ENCODE measurements around the gene SNX1.
A peak's percentile ranks its signal among the peaks of the same experiment; 100 is the strongest.

SNX1 gene

GRCh38 chr15:64066451-64066850 is 29.3 kb upstream of the SNX1 start (continued):
- TF ChIP-seq, protein P1, sequence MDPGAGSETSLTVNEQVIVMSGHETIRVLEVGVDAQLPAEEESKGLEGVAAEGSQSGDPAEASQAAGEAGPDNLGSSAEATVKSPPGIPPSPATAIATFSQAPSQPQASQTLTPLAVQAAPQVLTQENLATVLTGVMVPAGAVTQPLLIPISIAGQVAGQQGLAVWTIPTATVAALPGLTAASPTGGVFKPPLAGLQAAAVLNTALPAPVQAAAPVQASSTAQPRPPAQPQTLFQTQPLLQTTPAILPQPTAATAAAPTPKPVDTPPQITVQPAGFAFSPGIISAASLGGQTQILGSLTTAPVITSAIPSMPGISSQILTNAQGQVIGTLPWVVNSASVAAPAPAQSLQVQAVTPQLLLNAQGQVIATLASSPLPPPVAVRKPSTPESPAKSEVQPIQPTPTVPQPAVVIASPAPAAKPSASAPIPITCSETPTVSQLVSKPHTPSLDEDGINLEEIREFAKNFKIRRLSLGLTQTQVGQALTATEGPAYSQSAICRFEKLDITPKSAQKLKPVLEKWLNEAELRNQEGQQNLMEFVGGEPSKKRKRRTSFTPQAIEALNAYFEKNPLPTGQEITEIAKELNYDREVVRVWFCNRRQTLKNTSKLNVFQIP (CRISPR knock-in tag; IDR thresholded peaks at IDR 0.05; ENCODE audit: borderline replicate concordance, low read depth) = no peak
- TF ChIP-seq TCF4 (CRISPR knock-in tag; IDR thresholded peaks at IDR 0.05; ENCODE audit: borderline replicate concordance) (no peak), CSRNP3 (CRISPR knock-in tag; IDR thresholded peaks at IDR 0.05) (no peak), ZNF70 (CRISPR knock-in tag; IDR thresholded peaks at IDR 0.05) (no peak), GLIS3 (CRISPR knock-in tag; IDR thresholded peaks at IDR 0.05) (no peak), ZNF8 (CRISPR knock-in tag; IDR thresholded peaks at IDR 0.05) (no peak)

- TF ChIP-seq PPARA (CRISPR knock-in tag; IDR thresholded peaks at IDR 0.05; ENCODE audit: borderline replicate concordance) = no peak
- peak; percentile 83 for ATAC-seq
Measured at GRCh38 chr15:64067564-64068030, 28.2 kb upstream of the SNX1 start.

- no peak for TF ChIP-seq ISL1 (CRISPR knock-in tag; IDR thresholded peaks at IDR 0.05)
- TF ChIP-seq OSR1 (CRISPR knock-in tag; IDR thresholded peaks at IDR 0.05) = no peak
- TF ChIP-seq BACH2 (CRISPR knock-in tag; IDR thresholded peaks at IDR 0.05; ENCODE audit: borderline replicate concordance) = no peak
- TF ChIP-seq ESRRG (CRISPR knock-in tag; IDR thresholded peaks at IDR 0.05) = no peak
- no peak for TF ChIP-seq ZFP30 (CRISPR knock-in tag; IDR thresholded peaks at IDR 0.05)
- no peak for TF ChIP-seq CSRNP3 (CRISPR knock-in tag; IDR thresholded peaks at IDR 0.05)
- no peak for TF ChIP-seq SNAI2 (CRISPR knock-in tag; IDR thresholded peaks at IDR 0.05)
- no peak for TF ChIP-seq TOX (CRISPR knock-in tag; IDR thresholded peaks at IDR 0.05; ENCODE audit: borderline replicate concordance)
- TF ChIP-seq ZNF565 (CRISPR knock-in tag; conservative IDR thresholded peaks at IDR 0.05; ENCODE audit: low read depth) = no peak
- TF ChIP-seq ZC3H10 (CRISPR knock-in tag; IDR thresholded peaks at IDR 0.05) = no peak
- TF ChIP-seq CSDC2 (CRISPR knock-in tag; IDR thresholded peaks at IDR 0.05) = no peak
- TF ChIP-seq ZFP3 (CRISPR knock-in tag; IDR thresholded peaks at IDR 0.05) = no peak
- TF ChIP-seq, protein P1 (CRISPR knock-in tag; IDR thresholded peaks at IDR 0.05; ENCODE audit: borderline replicate concordance, low read depth) = no peak
- TF ChIP-seq, protein P2, sequence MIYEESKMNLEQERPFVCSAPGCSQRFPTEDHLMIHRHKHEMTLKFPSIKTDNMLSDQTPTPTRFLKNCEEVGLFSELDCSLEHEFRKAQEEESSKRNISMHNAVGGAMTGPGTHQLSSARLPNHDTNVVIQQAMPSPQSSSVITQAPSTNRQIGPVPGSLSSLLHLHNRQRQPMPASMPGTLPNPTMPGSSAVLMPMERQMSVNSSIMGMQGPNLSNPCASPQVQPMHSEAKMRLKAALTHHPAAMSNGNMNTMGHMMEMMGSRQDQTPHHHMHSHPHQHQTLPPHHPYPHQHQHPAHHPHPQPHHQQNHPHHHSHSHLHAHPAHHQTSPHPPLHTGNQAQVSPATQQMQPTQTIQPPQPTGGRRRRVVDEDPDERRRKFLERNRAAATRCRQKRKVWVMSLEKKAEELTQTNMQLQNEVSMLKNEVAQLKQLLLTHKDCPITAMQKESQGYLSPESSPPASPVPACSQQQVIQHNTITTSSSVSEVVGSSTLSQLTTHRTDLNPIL (CRISPR knock-in tag; IDR thresholded peaks at IDR 0.05; ENCODE audit: low read depth) = no peak
- TF ChIP-seq ARNTL (CRISPR knock-in tag; IDR thresholded peaks at IDR 0.05; ENCODE audit: borderline replicate concordance, low read depth) = no peak
- TF ChIP-seq PPARA (CRISPR knock-in tag; IDR thresholded peaks at IDR 0.05; ENCODE audit: borderline replicate concordance) = no peak
- no peak for TF ChIP-seq PATZ1 (CRISPR knock-in tag; IDR thresholded peaks at IDR 0.05; ENCODE audit: borderline replicate concordance)
- TF ChIP-seq RARB (CRISPR knock-in tag; IDR thresholded peaks at IDR 0.05) = no peak
- TF ChIP-seq ZNF70 (CRISPR knock-in tag; IDR thresholded peaks at IDR 0.05) = no peak
- TF ChIP-seq ZNF8 (CRISPR knock-in tag; IDR thresholded peaks at IDR 0.05) = no peak
- ATAC-seq = no peak
Measured at GRCh38 chr15:64068133-64068532, 27.6 kb upstream of the SNX1 start.

Measured in SK-N-SH treated with all-trans-retinoic acid at 6 μM for 48 hours (cell line).